Endothelial cell of umbilical vein (primary cell): ENCODE results near the gene ANO4.

ENCODE experiments used
- CTCF ChIP-seq, 2 donors: IDR thresholded peaks; 1 replicate in 1 of 2; 2 replicates in 1 of 2; pipeline ENCODE4 v1.5.1; 2011; ENCODE audit warnings: low read length in 2 of 2, mild to moderate bottlenecking in 2 of 2, moderate library complexity in 2 of 2, control low read depth in 1 of 2, inconsistent platforms in 1 of 2, low read depth in 1 of 2; ENCODE audit not compliant: insufficient read depth in 1 of 2; ENCODE audit errors: extremely low read depth in 1 of 2
- EZH2 ChIP-seq: IDR thresholded peaks from 2 replicates; pipeline ENCODE4 v1.6.1; 2012; ENCODE audit warnings: borderline replicate concordance, low read depth, mild to moderate bottlenecking, moderate library complexity, low read length, inconsistent platforms; ENCODE audit not compliant: severe bottlenecking
- GATA2 ChIP-seq: IDR thresholded peaks from 2 replicates; pipeline ENCODE4 v1.7.0; 2011; ENCODE audit warnings: low read depth, mild to moderate bottlenecking, moderate library complexity, mixed read lengths, low read length; ENCODE audit not compliant: insufficient read length, insufficient read depth
- MYC ChIP-seq: IDR thresholded peaks from one replicate; pipeline ENCODE4 v1.6.1; 2011; ENCODE audit warnings: mild to moderate bottlenecking, low read depth, low read length
- POLR2A ChIP-seq: IDR thresholded peaks from 2 replicates; pipeline ENCODE4 v1.6.1; 2012; ENCODE audit warnings: low read depth, mild to moderate bottlenecking, control low read depth, low read length
- POLR2AphosphoS5 ChIP-seq: IDR thresholded peaks from 2 replicates; pipeline ENCODE4 v1.6.1; 2012; ENCODE audit warnings: low read depth, mild to moderate bottlenecking, control low read depth, low read length, moderate library complexity; ENCODE audit not compliant: insufficient read depth

- TF ChIP-seq CTCF (IDR thresholded peaks at IDR 0.05; ENCODE audit: extremely low read depth in 1 of 2, insufficient read depth in 1 of 2, low read depth in 1 of 2, low read length in 2 of 2) = no peak
- TF ChIP-seq POLR2AphosphoS5 = peak; percentile 31
- no peak for TF ChIP-seq MYC
- no peak for TF ChIP-seq POLR2A
- TF ChIP-seq EZH2 = no peak
- TF ChIP-seq GATA2 = no peak
These were observed 224.0 kb downstream of the ANO4 start for GRCh38 chr12:101018540-101018939.
